MM.1S (cell line): ENCODE data around the gene ZNF789.
A peak's percentile ranks its signal among the peaks of the same experiment; 100 is the strongest.

ENCODE experiments used
- DNase-seq: peaks from one replicate; pipeline ENCODE4 v3.0.0-alpha.2; 2015
- H2AFZ ChIP-seq: fragments of 300-600 bp; sonication (generic); 2 replicates; pipeline ENCODE4 v1.6.0; 2016; ENCODE audit warnings: antibody characterized with exemption, low read length
- H3F3A ChIP-seq: fragments of 300-600 bp; sonication (generic); 2 replicates; pipeline ENCODE4 v1.6.1; 2016; ENCODE audit warnings: mild to moderate bottlenecking, antibody characterized with exemption, low read length, moderate library complexity, mixed read lengths; ENCODE audit not compliant: insufficient read depth
- H3K27ac ChIP-seq: fragments of 300-600 bp; sonication (generic); 2 replicates; pipeline ENCODE4 v1.5.1; 2016; ENCODE audit warnings: mild to moderate bottlenecking, low read length
- H3K27me3 ChIP-seq: fragments of 300-600 bp; sonication (generic); replicated peaks from 2 replicates; pipeline ENCODE4 v1.6.0; 2016; ENCODE audit warnings: low read length; ENCODE audit not compliant: insufficient read depth
- H3K36me3 ChIP-seq: fragments of 300-600 bp; sonication (generic); replicated peaks from 2 replicates; pipeline ENCODE4 v1.6.1; 2016; ENCODE audit warnings: mild to moderate bottlenecking, low read length, mixed read lengths; ENCODE audit not compliant: insufficient read depth
- H3K4me1 ChIP-seq: fragments of 300-600 bp; sonication (generic); 2 replicates; pipeline ENCODE4 v1.6.1; 2016; ENCODE audit warnings: low read length, mixed read lengths
- H3K4me2 ChIP-seq: fragments of 300-600 bp; sonication (generic); 2 replicates; pipeline ENCODE4 v1.6.0; 2016; ENCODE audit warnings: low read depth, low read length
- H3K4me3 ChIP-seq: fragments of 300-600 bp; sonication (generic); 2 replicates; pipeline ENCODE4 v1.5.1; 2016; ENCODE audit warnings: low read length, mixed read lengths
- H3K79me2 ChIP-seq: fragments of 300-600 bp; sonication (generic); 2 replicates; pipeline ENCODE4 v1.6.1; 2016; ENCODE audit warnings: mixed run types, low read length, mixed read lengths
- H3K9ac ChIP-seq: fragments of 300-600 bp; sonication (generic); 2 replicates; pipeline ENCODE4 v1.6.1; 2016; ENCODE audit warnings: low read length, mixed read lengths
- H3K9me2 ChIP-seq: fragments of 300-600 bp; sonication (generic); replicated peaks from 2 replicates; pipeline ENCODE4 v1.6.1; 2016; ENCODE audit warnings: mild to moderate bottlenecking, low read length, mixed read lengths; ENCODE audit not compliant: insufficient read depth
- H3K9me3 ChIP-seq: fragments of 300-600 bp; sonication (generic); replicated peaks from 2 replicates; pipeline ENCODE4 v1.6.1; 2016; ENCODE audit warnings: mild to moderate bottlenecking, low read length, mixed read lengths; ENCODE audit not compliant: insufficient read depth
- H4K20me1 ChIP-seq: fragments of 300-600 bp; sonication (generic); 2 replicates; pipeline ENCODE4 v1.6.1; 2016; ENCODE audit warnings: mild to moderate bottlenecking, low read length, moderate library complexity, mixed read lengths; ENCODE audit not compliant: insufficient read depth
- CTCF ChIP-seq: fragments of 300-600 bp; sonication (generic); IDR thresholded peaks from 2 replicates; pipeline ENCODE4 v1.5.1; 2016; ENCODE audit warnings: antibody characterized with exemption, low read length, mixed read lengths
- EZH2 ChIP-seq: fragments of 300-600 bp; sonication (generic); optimal IDR thresholded peaks from 2 replicates; pipeline ENCODE3; 2017; ENCODE audit warnings: low read depth, mild to moderate bottlenecking, antibody characterized with exemption, low read length, mixed read lengths
- EZH2phosphoT487 ChIP-seq: fragments of 300-600 bp; sonication (generic); IDR thresholded peaks from 2 replicates; pipeline ENCODE4 v1.6.1; 2018; ENCODE audit warnings: antibody characterized with exemption, low read length

The ZNF789 gene

GRCh38 chr7:99525713-99526440, 53.2 kb downstream of the ZNF789 start:
- Histone ChIP-seq H3K79me2 (no peaks in the 10 kb centered on the region), H3K27me3 (no peaks in the 10 kb centered on the region), H4K20me1 (no peaks in the 10 kb centered on the region), H3K36me3 (peaks cover 11% of the 10 kb centered on the region), H3F3A (no peaks in the 10 kb centered on the region), H3K27ac (no peak overlapping the region), H3K4me1 (no peaks in the 10 kb centered on the region), H3K4me2 (no peak overlapping the region), H3K9ac (no peak overlapping the region), H3K9me3 (0 out of 2 replicates have a peak, but pooled peaks cover under 1% of the 10 kb centered on the region), H3K4me3 (no peak overlapping the region), H3K9me2 (no peaks in the 10 kb centered on the region), H2AFZ (no peak overlapping the region)
- no peak for TF ChIP-seq EZH2
- TF ChIP-seq CTCF = peak; percentile 29
- no peak for DNase-seq

DNA sequence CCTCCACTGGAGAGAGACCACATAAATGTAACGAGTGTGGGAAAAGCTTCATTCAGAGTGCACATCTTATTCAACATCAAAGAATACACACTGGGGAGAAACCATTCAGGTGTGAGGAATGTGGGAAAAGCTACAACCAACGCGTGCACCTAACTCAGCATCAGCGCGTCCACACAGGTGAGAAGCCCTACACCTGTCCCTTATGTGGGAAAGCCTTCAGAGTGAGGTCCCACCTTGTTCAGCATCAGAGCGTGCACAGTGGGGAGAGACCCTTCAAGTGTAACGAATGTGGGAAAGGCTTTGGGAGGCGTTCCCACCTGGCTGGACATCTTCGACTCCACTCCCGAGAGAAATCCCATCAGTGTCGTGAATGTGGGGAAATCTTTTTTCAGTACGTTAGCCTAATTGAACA, 58.7 kb downstream of the ZNF789 start:
- H3K9ac ChIP-seq = no peak overlapping the region
- no peak overlapping the region for H3K27ac ChIP-seq
- no peaks in the 10 kb centered on the region for H3F3A ChIP-seq

GRCh38 chr7:99535667-99536066, 63.0 kb downstream of the ZNF789 start:
- H3K36me3 ChIP-seq = peaks cover 21% of the 10 kb centered on the region
- H3K9me3 ChIP-seq = 0 out of 2 replicates have a peak, but pooled peaks cover 10% of the 10 kb centered on the region
- TF ChIP-seq EZH2 (no peak), CTCF (no peak), EZH2phosphoT487 (no peak)

More for the DNA sequence above, 58.7 kb downstream of the ZNF789 start:
- TF ChIP-seq CTCF (no peak), EZH2 (no peak), EZH2phosphoT487 (no peak)
- Histone ChIP-seq H4K20me1 (no peaks in the 10 kb centered on the region), H3K9me2 (no peaks in the 10 kb centered on the region), H3K79me2 (0 out of 2 replicates have a peak, but pooled peaks cover 3% of the 10 kb centered on the region), H2AFZ (no peak overlapping the region), H3K27me3 (no peaks in the 10 kb centered on the region), H3K36me3 (peaks cover 24% of the 10 kb centered on the region), H3K4me2 (no peak overlapping the region), H3K9me3 (0 out of 2 replicates have a peak, but pooled peaks cover 10% of the 10 kb centered on the region), H3K4me1 (no peaks in the 10 kb centered on the region), H3K4me3 (no peak overlapping the region)
- DNase-seq = no peak

More at GRCh38 chr7:99535667-99536066, 63.0 kb downstream of the ZNF789 start:
- Histone ChIP-seq H3K27me3 (no peaks in the 10 kb centered on the region), H3K79me2 (0 out of 2 replicates have a peak, but pooled peaks cover 3% of the 10 kb centered on the region), H3K4me2 (no peak overlapping the region), H3K27ac (no peak overlapping the region), H4K20me1 (no peaks in the 10 kb centered on the region), H3K4me3 (no peak overlapping the region), H3K9me2 (no peaks in the 10 kb centered on the region), H3K4me1 (no peaks in the 10 kb centered on the region), H3K9ac (no peak overlapping the region), H2AFZ (no peak overlapping the region), H3F3A (no peaks in the 10 kb centered on the region)
- no peak for DNase-seq
